Islet of Langerhans (tissue), 1 donor: Measurements from ENCODE around the gene ERH.
A peak's percentile ranks its signal among the peaks of the same experiment; 100 is the strongest.
"Not testable (repeated sequence)": the region's sequence is repeated elsewhere in the genome, so short reads cannot be mapped to it uniquely, and the experiment has no call there.

Experiments
- FAIRE-seq: peaks from one replicate; lab custom pipeline; 2011; peaks lifted over from hg19 to GRCh38; lab: Jason Lieb, UNC

The ERH gene

GRCh38 chr14:69398053-69398817 lies at the start of gene ERH, which contains the start of gene SLC39A9:
Gene ERH, minus strand, starts transcription at chr14:69398299. Its CDS starts 66 bp downstream, at chr14:69398233.
Gene SLC39A9, plus strand, starts transcription at chr14:69398692. Its CDS starts 678 bp downstream, at chr14:69399370.
- peak; percentile 95 for FAIRE-seq

- no peak for FAIRE-seq
These were observed 45.3 kb upstream of the ERH start for GRCh38 chr14:69443296-69443805.

- no peak for FAIRE-seq
These were observed 43.8 kb upstream of the ERH start for GRCh38 chr14:69441948-69442347.

- no peak for FAIRE-seq
These were observed 41.6 kb upstream of the ERH start for GRCh38 chr14:69439521-69440270.

GRCh38 chr14:69432364-69432763 lies 34.3 kb upstream of the ERH start:
- FAIRE-seq: no peak

- FAIRE-seq: no peak
These were observed 32.3 kb upstream of the ERH start for GRCh38 chr14:69430306-69430939.

GRCh38 chr14:69429643-69430042 lies 31.5 kb upstream of the ERH start:
- no peak for FAIRE-seq

- FAIRE-seq: no peak
These were observed 30.3 kb upstream of the ERH start for GRCh38 chr14:69428289-69428998.

GRCh38 chr14:69427596-69427995 lies 29.5 kb upstream of the ERH start:
- no peak for FAIRE-seq

GRCh38 chr14:69424149-69424923 lies 26.2 kb upstream of the ERH start:
- FAIRE-seq: no peak

- FAIRE-seq: no peak
These were observed 25.2 kb upstream of the ERH start for GRCh38 chr14:69423279-69423678.

GRCh38 chr14:69416087-69416486 lies 18.0 kb upstream of the ERH start:
- not testable (repeated sequence) for FAIRE-seq

GRCh38 chr14:69413483-69413882 lies 15.4 kb upstream of the ERH start:
- FAIRE-seq: no peak

GRCh38 chr14:69408331-69408960 lies 10.3 kb upstream of the ERH start:
- no peak for FAIRE-seq

GRCh38 chr14:69405762-69406161 lies 7.7 kb upstream of the ERH start:
- FAIRE-seq: no peak

GRCh38 chr14:69404883-69405282 lies 6.8 kb upstream of the ERH start:
- FAIRE-seq: no peak

- no peak for FAIRE-seq
These were observed 6.4 kb upstream of the ERH start for GRCh38 chr14:69404478-69404877.

GRCh38 chr14:69401841-69402240 lies 3.7 kb upstream of the ERH start:
- FAIRE-seq: no peak

- no peak for FAIRE-seq
These were observed 2.1 kb upstream of the ERH start for GRCh38 chr14:69400154-69400553.

- FAIRE-seq: no peak
These were observed 1.7 kb upstream of the ERH start for GRCh38 chr14:69399750-69400149.

GRCh38 chr14:69398818-69399210 lies 715 bp upstream of the ERH start:
- FAIRE-seq: no peak
